GM18498 (cell line): ENCODE data around the gene CAMK1D.

Source experiments
- ATAC-seq: cut with Tn5 transposase; IDR thresholded peaks from one replicate; pipeline ENCODE4 v1.9.1; 2021; ENCODE audit warnings: mild to moderate bottlenecking, moderate library complexity; ENCODE audit not compliant: unreplicated experiment

The CAMK1D gene

GRCh38 chr10:12369982-12370381 lies 20.6 kb downstream of the CAMK1D start:
- ATAC-seq, result no peak

GRCh38 chr10:12372846-12373245 lies 23.5 kb downstream of the CAMK1D start:
- no peak for ATAC-seq

GRCh38 chr10:12375076-12375504 lies 25.7 kb downstream of the CAMK1D start:
- no peak for ATAC-seq

- no peak for ATAC-seq
These were observed 26.9 kb downstream of the CAMK1D start for GRCh38 chr10:12376211-12376610.

GRCh38 chr10:12377658-12378290 lies 28.4 kb downstream of the CAMK1D start:
- no peak for ATAC-seq

GRCh38 chr10:12380999-12381398 lies 31.7 kb downstream of the CAMK1D start:
- ATAC-seq, result no peak

GRCh38 chr10:12381536-12382156 lies 32.3 kb downstream of the CAMK1D start:
- ATAC-seq, result no peak

GRCh38 chr10:12382157-12382548 lies 32.8 kb downstream of the CAMK1D start:
- no peak for ATAC-seq

- ATAC-seq, result no peak
These were observed 33.7 kb downstream of the CAMK1D start for GRCh38 chr10:12382956-12383531.

- ATAC-seq, result no peak
These were observed 35.6 kb downstream of the CAMK1D start for GRCh38 chr10:12384906-12385305.

GRCh38 chr10:12387561-12388210 lies 38.3 kb downstream of the CAMK1D start:
- no peak for ATAC-seq

- ATAC-seq, result no peak
These were observed 39.3 kb downstream of the CAMK1D start for GRCh38 chr10:12388671-12389070.

- ATAC-seq, result no peak
These were observed 39.9 kb downstream of the CAMK1D start for GRCh38 chr10:12389154-12389734.

GRCh38 chr10:12390733-12391132 lies 41.4 kb downstream of the CAMK1D start:
- ATAC-seq, result no peak

- no peak for ATAC-seq
These were observed 41.9 kb downstream of the CAMK1D start for GRCh38 chr10:12391206-12391605.

- ATAC-seq, result no peak
These were observed 44.5 kb downstream of the CAMK1D start for GRCh38 chr10:12393831-12394230.

- no peak for ATAC-seq
These were observed 45.1 kb downstream of the CAMK1D start for GRCh38 chr10:12394241-12395033.

- ATAC-seq, result no peak
These were observed 46.7 kb downstream of the CAMK1D start for GRCh38 chr10:12396093-12396492.

- ATAC-seq, result no peak
These were observed 47.2 kb downstream of the CAMK1D start for GRCh38 chr10:12396567-12396966.

GRCh38 chr10:12397147-12397896 lies 48.0 kb downstream of the CAMK1D start:
- no peak for ATAC-seq
